Lower leg skin (tissue), 4 donors: ENCODE data around the gene LARP6. TPM values are rescaled to one million over a fixed set of nuclear protein-coding genes. Genes with fewer than 3 reads are reported as not detected.

Experiments
- DNase-seq, 2 donors: peaks; one replicate each; pipeline ENCODE4 v3.0.0-alpha.2; 2019; ENCODE audit warnings: low spot score in 2 of 2
- H3K4me3 ChIP-seq: fragments of 200-600 bp; sonication (generic); 2 replicates; pipeline ENCODE4 v1.5.1; 2017; ENCODE audit warnings: mild to moderate bottlenecking, low read depth; ENCODE audit not compliant: poor library complexity, severe bottlenecking
- CTCF ChIP-seq, 3 donors: fragments of 450-650 bp; IDR thresholded peaks; one replicate each; pipeline ENCODE4 v1.5.1; 2016; ENCODE audit warnings: antibody characterized with exemption in 3 of 3, mild to moderate bottlenecking in 3 of 3, moderate library complexity in 2 of 3
- POLR2A ChIP-seq, 2 donors: fragments of 450-650 bp; IDR thresholded peaks; one replicate each; pipeline ENCODE4 v1.6.1; 2016 to 2017; ENCODE audit warnings: antibody characterized with exemption in 2 of 2, mild to moderate bottlenecking in 1 of 2, moderate library complexity in 1 of 2
- WGBS, 2 donors: methylation state at CpG; one replicate each; pipeline ENCODE4 v1.1.5; 2018; 5-methylcytosine and 5-hydroxymethylcytosine counted together
- intact Hi-C: fragments of 100-400 bp; cut with DNase I; formaldehyde crosslinking; loops from one replicate; pipeline ENCODE4 v1.15.0; 2023; ENCODE audit warnings: low total_unique reads
- total RNA-seq, 4 donors: library from RNA; depleted of rRNA; stranded (reverse); fragments of >200 nt; gene quantifications; one replicate each; pipeline ENCODE4 v1.1.0, GENCODE V29; 2016

LARP6 gene
- total RNA-seq, 4 donors from 2014 or later = 4.9 to 22.3 (median 14.5) TPM

- TF ChIP-seq POLR2A (IDR thresholded peaks at IDR 0.05) = no peak
- no peak for TF ChIP-seq CTCF (IDR thresholded peaks at IDR 0.05)
- intact Hi-C loops = no loop called here
- H3K4me3 ChIP-seq = no peak overlapping the region
- DNase-seq = no peak
- 89 to 94% methylated on average over 6 of the region's 6 CpGs for whole genome bisulfite sequencing, 2 donors
Observed at GRCh38 chr15:70831094-70831911, 22.7 kb downstream of the LARP6 start.

DNA sequence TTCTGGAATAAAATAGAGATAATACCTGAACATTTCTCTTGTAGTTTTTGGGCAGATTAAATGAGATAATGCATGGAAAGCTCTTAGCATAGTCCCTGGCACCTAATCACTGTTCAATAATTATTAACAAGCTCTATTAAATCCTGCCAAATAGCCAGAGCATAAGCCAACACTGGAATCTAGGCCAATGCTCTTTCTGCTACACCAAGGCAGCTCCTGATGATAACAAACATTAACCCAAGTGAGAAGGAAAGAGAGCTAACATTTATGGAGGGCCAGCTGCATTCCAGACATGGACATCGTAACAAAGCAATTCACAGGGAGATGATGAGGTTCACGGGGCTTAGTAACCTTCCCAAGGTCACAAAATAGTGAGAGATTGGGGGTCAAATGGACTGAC lies 23.3 kb downstream of the LARP6 start:
- no peak for DNase-seq
- H3K4me3 ChIP-seq = no peak overlapping the region
- WGBS, 2 donors = 61 to 63% methylated on average over 2 of the region's 2 CpGs
- intact Hi-C loops = no loop called here
- TF ChIP-seq POLR2A (IDR thresholded peaks at IDR 0.05) (no peak), CTCF (IDR thresholded peaks at IDR 0.05) (no peak)

DNA sequence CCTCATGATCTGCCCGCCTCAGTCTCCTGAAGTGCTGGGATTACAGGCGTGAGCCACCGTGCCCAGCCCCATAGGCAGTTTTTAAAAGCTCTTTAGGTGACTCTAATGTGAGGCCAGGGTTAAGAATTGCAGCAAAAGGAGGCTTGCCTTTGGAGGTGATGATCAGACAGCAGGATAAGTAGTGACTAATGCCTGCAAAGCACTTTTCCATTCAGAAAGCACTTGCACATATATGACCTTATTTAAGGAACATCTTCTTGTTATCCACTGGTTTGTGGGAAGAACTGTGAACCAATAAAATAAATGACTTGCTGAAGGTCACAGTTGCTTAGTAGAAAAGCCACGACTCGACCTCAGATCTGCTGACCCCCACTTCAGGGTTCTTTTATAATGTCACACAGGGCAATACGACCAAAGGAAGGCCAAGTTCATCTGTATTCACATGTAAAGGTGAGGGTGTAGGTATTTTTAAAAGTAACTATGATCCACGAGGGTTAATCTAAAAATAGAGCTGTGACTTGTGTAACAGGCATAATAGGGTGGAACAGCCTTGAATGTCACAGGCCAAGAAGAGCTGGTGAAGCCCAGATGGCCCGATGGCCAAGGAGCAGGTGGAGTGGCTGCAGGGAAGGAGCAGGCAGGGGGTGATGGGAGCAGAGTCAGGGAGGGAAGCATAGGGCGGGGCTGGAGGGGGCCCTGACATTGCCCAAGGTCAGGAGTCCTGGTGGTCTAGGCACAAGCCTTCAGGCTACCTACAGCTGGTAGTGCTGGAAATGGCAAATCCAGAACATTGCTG lies 24.4 kb downstream of the LARP6 start:
- no peak overlapping the region for H3K4me3 ChIP-seq
- no peak for DNase-seq
- WGBS, 2 donors = 82 to 87% methylated on average over 9 of the region's 9 CpGs
- intact Hi-C loops = no loop called here
- no peak for TF ChIP-seq POLR2A (IDR thresholded peaks at IDR 0.05)
- TF ChIP-seq CTCF (IDR thresholded peaks at IDR 0.05) = no peak

DNA sequence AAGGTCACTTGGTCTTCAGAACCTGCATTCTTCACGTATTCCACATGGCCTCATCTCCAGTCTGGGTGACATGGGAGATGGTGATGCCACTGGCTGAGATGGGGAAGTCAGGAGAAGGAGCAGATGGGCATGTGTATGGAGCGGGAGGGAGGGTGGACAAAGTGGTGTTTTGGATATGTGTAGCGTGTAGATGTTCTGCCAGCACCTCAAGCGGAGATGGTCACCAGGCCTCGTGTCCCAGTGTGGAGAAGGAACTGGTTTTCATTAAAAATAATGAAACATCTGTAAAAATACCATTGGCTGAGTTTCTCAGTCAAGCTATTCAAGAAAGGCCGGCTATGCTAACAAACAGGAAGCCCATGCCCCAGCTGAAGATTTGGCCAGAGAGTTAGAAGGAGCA lies 26.2 kb downstream of the LARP6 start:
- no peak for DNase-seq
- intact Hi-C loops = no loop called here
- no peak for TF ChIP-seq POLR2A (IDR thresholded peaks at IDR 0.05)
- TF ChIP-seq CTCF (IDR thresholded peaks at IDR 0.05) = no peak
- H3K4me3 ChIP-seq = no peak overlapping the region
- 55 to 66% methylated on average over 6 of the region's 6 CpGs for WGBS, 2 donors

GRCh38 chr15:70826634-70827033 lies 27.3 kb downstream of the LARP6 start:
- no peak overlapping the region for H3K4me3 ChIP-seq
- TF ChIP-seq CTCF (IDR thresholded peaks at IDR 0.05) (no peak), POLR2A (IDR thresholded peaks at IDR 0.05) (no peak)
- intact Hi-C loops = no loop called here
- WGBS, 2 donors = 15 to 18% methylated on average over 3 of the region's 3 CpGs
- peak; percentile 86 to 92 for DNase-seq
